HG03045 (cell line): ENCODE data around the gene GAS1.

Experiments used
- ATAC-seq: cut with Tn5 transposase; IDR thresholded peaks from one replicate; pipeline ENCODE4 v1.9.1; 2021; ENCODE audit warnings: mild to moderate bottlenecking, moderate library complexity; ENCODE audit not compliant: unreplicated experiment

GAS1 gene

DNA sequence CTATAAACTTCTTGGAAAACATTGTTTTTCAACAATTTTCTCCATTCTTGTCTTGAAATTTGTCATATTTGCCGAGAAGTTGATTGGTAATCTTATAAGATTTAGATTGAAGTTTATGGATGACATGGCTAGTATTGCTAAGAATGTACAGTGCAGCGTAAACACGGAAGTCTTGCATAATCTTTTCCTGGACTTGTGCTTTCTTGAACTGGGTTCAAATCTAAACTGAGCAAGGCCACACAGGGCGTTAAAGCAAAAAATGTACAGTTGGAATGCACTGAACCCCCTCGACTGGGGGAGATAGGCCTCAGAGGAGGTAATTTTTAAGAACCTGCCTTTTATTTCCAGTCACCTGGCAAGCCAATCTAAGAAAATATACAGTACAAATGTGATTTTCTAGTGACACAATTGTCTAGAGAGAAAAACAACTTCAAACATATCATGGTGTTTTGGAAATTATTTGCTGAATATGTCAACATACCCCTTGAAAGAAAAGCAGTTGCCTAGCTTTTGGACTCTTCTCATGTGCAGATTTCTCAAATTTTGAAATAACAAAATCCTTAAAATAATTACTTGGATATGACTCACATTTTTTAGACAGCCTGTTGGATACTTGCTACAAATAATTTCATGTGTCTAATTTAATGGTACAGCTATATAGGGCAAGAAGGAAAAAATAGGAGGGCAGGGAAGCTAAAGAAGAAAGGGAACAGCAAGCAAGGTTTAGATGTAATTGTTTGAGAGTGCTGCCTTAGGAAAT lies 18.5 kb upstream of the GAS1 start:
- ATAC-seq = no peak

DNA sequence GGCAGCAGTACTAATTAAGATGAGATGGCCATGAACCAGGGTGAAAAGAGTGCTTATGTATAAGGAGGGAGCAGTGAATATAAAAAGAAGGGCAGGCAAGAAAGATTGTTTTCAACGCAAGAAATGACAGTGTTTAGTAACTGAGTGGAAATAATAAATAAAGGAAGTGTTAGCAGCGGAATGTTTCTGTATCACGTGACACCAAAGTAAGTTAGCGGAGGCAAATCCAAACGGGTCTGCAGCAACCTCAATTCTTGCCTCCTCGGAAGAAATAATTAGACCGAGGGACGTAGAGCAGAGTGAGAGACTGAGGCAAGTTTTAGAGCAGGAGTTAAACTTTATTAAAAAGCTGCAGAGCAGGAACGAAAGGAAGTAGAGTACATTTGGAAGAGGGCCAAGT lies 15.4 kb upstream of the GAS1 start:
- no peak for ATAC-seq

DNA sequence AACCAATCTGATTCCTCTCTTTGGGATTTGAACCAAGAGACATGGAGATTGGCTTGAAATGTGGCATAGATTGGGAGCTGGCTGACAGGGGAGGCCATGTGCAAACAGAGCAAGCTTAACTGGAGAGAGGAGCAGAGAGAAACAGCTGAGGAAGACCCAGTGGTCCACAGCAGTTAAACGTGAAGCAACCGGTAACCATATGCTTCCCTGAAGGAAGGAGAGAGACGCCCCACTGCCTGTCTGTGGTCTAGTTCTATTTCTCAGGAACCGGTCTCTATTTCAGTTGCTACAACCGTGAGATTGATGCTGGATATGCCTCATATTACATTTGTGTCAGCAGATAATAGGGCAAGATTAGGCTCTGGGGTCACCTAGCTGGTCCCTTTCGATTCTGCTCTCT lies 13.6 kb upstream of the GAS1 start:
- ATAC-seq = no peak

DNA sequence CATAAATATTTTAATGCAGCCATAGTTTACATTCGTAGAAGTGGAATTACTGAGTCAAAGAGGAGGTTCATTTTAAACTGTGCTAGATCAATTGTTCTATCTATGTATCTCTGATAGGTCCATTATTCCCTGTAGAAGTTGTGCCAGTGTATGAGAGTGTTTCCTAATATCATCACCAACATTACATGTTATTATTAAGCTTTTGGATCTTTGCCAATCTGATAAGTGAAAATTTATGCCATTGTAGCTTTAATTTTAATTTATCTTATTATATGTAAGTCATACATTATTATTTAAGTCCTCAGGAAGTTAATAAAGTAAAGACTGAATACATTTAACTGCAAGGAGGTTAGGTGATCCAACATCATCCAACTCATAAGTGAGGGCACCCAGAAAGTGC lies 10.9 kb upstream of the GAS1 start:
- no peak for ATAC-seq

DNA sequence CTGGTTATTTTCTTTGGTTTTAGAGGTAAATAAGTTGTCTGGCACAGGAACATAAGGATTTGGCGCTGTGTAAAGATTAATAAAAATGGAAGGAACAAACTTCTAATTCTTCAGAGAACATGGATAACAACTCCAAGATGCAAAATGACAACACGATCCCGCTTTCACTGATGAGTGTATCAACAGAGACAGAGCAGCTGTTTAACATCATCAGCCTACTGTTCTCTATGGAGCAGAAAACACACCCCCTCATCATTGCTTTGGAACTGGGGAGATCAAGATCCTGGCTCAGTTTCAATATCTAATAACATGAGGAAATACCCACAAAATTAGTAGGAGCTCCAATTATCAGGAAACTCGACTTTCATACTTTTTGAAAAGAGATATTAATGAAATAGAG lies 8.3 kb upstream of the GAS1 start:
- no peak for ATAC-seq

DNA sequence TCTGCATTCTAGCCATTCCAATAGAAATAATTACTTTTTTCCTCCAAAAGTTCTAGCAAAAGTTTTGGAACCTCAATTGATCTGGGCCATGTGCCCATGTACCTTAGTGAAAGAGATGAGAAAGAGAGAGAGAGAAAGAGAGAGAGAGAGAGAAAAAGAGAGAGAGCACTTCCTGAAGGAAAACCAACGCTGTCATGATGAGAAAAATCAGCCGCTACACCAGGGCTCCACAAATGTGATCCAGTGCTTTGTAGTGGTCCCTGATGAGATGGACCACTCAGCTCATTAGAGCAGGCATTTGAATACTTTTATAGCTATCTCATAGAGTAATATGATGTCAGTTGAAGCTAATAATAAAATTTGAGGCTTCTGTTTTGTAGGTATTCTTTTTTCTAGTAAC lies 7.7 kb upstream of the GAS1 start:
- ATAC-seq = no peak

DNA sequence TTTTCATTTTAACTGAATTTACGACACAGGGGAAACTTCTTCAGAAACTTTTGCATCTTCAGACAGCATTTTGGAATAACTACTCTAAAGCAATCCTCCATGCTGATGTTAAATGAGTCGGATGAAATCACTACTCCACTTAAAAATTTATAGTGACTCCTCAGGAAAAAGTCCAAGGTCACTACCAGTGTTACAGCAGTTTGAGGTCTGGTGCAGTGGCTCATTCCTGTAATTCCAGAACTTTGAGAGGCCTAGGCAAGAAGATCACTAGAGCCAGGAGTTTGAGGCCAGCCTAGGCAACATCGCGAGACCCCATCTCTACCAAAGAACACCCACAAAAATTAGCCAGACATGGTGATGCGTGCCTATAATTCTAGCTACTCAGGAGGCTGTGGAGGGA lies 5.9 kb upstream of the GAS1 start:
- no peak for ATAC-seq

DNA sequence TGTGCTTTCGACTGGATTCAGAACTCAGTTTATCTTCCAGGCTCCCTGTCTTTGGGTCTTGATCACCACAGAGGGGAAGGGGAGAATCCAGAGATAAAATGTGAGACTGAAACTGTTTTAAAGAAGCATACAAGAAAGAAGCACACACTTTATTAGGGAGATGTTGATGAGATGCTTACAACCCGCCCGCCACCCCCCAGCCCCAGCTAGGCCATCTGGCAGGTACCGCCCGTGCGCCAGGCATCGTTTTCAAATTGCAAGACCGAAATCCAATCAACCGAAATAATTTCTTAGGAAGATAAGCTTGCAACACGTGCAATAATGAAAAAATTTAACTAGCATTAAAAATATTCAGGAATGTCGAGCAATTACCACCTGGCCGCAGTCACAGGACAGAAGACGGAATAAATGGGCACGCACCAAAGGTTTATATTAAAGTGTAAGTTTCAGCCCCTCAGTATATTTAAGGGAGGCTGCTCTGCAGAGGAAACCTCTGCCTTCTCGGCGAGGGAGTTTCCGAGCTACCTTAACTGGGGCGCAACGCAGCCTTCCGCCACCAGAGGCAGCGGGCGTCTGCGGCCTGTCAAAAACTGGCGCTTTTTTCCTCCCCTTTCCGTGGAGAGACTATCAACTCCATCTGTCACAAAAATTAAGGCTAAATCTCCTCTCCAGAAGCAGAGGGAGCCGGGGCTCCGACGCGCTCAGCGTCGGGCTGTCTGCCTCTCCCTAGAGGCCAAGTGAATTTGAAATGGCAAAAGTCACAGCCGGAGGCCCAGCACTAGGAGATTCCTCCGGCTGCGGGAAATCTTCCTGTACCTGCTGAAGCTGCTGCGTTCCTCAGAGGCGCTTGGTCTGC lies 996 bp upstream of the GAS1 start:
- ATAC-seq = peak; percentile 76

DNA sequence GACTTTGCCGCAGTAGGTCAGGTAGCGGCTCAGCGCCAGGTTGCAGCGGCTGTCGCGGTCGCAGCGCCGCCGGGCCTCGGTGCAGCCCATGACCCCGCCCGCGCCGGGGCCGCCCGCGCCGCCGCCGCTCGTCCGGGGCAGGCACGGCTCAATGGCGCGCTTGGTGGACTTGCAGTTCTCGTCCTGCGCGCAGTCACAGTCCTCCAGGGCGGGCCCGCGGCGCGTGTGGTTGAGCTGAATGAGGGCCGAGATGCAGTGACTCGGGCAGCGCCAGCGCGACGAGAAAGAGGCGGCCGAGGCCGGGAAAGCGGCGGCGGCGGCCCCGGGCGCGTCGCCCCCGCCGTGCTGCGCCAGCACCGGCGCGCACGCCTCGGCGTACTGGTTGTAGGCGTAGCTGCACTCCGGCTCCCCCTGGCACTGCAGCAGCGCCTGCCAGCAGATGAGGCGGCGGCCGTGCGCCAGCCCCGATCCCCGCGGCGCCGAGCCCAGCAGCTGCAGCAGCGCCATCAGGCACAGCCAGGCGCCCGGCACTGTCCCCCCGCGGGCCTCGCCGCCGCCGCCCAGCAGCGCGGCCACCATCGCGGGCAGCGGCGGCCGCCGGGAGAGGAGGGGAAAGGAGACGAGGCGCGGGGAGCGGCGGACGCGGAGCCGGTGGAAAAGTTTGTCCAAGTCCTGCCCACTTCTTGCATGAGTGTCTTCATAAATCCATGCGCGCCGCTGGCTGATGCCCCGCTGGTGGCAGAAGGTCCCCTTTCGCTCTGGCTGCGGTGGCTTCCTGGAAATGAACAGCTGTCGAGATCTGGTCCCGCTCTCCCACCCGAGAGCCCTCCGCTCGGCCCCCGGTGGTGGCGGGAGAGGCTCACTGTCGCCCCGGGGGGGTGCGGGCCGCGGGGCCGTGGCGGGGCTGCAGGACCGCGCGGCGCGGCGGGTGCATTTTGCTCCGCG lies 833 bp downstream of the GAS1 start:
- peak; percentile 36 for ATAC-seq

DNA sequence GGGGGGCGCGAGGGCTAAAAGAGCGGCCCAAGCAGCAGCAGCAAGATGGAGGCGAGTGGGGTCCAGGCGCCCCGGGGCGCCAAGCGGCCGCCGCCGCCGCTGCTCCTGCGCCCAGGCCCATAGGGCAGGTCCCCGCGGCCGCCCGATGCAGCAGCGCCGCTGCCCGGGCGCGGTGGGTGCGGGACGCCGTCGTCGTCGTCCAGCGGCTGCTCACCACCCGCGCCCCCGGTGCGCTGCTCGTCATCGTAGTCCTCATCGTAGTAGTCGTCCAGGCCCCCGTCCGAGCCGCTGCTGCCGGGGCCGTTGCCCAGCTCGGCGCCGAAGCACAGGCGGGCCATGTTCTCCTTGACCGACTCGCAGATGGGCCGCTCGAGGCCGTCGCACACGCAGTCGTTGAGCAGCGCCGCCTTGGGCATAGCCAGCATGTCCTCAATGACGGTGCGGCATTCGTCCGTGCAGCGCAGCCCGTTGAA lies 1.5 kb downstream of the GAS1 start:
- ATAC-seq = no peak

DNA sequence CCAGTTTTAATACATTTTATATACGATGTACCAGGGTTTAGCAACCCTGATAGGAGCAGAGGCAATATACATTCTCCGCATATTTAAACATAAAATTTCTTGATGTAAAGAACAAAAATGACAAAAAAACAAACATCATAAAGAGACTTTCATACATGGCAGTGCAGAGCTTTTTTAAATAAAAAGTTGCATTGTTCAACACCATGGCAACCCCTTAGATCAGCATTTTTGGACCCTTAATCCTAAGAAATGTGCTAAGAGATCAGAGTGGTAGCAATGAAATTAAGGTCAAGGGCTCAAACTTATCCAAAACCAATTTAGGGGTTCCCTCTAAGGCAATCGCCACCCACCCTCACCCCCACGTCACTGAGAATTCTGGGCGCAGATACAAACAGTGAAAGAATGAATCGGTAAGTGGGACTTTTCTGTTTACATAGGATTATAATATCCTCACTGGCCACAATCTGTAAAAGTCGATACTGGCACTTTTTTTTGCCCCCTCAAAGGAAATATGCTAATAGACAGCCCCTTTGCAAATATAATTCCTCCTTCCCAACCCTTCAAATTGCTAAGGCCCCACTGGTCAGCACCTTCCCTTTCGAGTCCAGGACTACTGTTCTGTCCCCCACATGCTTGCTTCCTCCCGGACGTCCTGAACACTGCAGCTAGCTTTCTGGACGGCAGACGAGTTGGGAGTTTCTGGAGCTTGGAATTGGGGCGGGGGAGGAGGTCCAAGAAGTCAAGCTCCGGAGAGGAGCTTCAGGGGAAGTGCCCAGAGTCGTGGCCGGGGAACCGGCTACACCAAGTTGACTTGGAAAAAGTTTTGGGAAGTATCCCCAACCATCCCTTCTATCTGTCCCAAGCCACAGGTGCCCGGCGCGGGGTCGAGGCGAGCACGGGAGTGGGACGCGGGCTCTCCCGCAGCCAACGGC lies 2.2 kb downstream of the GAS1 start:
- no peak for ATAC-seq

DNA sequence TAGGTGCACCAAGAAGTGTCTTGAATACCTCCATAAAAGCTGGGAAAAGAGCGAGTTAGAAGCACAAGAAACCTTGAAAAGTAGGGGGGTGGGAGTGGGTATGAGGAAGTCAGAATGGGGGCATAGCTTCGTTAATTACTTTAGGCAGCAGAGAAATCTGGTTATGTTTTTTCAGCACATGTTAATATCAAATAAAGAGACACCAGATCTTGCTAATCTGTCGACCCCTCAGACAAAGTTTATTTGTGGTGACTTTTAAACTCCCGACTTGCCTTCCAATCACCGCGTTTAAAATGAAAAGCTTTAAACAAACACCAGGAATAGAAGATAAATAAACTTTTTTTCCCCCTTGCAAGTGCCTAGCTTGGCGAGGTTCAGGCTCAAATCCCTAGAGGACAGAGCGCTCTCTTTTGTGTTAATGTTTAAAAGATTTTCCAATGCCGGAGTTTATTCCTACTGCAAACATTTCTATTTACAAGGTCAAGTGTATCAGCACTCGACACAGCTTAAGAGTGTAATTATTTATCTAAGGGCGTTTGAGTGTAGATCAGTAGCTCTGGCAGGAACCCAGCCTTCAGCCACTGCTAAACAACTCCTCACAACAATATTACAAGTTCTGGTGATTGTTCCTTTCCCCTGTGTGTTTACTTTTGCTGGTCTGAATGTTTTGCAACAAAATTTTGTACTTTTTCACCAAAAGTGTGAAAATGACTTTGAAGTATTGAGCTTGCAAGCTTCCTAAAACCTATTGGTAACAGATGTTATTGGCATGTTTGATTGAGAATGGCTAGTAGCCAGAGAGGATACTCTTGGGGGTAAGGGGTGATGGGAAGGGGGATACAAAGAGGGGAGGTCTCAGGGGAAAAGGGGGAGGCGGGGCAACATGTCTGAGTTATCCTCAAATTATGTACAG lies 3.8 kb downstream of the GAS1 start:
- no peak for ATAC-seq

DNA sequence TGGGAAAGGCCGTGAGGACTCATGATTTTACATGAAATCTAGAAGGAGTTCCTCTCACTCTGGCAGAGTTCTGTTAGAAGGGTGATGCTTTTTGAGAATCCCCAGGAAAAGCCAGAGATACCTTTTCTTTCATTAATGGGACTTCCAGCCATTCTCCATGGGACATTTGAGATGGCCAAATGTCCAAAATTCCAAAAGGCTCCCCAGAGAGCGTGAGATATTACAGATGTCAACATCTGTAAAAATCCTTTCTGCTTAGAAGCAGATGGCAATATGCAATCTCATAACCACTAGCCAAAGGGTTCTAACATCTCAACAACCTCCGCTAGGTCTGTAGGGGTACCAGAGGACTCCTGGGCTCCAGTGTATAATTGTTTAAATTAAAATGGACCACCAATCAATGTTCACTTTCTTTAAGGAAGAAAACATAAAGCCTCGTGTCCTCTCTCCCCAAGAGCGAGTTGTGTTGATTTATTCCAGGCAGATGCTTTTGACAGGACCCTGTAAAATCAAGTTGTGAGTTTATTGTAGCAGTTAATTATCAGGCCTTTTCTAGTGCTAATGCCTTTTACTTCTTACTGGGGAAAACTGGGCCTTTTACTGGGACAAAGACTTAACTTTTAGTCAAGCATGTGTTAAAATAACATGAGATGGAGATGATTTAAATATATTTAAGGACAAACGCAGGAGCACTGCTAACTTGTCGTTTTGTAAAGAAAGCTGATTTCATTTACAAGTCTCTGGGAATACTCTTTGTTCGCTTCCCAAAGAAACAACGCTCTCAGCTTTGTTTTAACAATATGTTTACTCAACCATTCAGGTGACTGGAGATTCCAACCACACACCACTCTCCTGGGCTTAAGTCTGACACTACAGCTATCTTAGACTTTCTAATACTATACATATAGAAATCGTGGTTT lies 4.8 kb downstream of the GAS1 start:
- no peak for ATAC-seq

DNA sequence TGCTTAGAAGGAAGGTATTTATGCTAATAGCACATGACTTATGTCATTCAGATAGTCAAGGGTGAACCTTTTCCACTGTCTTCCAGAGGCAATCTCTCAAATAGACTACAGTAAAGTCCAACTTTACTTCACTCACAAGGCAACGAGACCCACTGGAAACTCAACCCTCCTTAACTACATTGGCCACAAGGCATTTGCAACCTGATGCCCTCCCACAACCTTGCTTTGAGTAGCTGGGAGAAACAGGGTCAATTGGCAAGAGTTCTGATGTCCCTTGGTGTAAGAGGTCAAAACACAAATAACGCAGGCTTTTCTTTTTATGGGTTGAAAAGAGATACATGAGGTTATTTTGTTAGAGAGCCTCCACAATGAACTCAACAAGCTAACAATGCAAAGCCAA lies 6.1 kb downstream of the GAS1 start:
- no peak for ATAC-seq

DNA sequence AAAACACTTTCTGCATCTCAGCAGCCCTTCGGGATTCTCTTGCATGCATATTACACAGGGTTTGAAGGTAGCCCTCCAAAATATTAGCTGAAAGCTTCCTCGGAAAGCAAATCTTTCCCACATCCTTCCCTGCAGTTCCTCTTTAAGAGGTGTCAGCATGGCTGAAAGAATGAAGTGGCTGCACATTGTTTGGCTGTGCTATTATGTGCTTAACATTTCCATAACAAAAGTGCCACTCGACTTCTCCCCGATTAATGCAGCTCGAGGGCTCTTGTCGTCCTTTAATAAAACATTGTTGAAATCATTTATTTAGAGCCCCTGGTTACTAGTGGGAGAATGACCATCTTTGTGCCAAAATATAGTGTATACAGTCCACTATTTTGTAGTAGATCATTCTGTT lies 6.5 kb downstream of the GAS1 start:
- no peak for ATAC-seq

DNA sequence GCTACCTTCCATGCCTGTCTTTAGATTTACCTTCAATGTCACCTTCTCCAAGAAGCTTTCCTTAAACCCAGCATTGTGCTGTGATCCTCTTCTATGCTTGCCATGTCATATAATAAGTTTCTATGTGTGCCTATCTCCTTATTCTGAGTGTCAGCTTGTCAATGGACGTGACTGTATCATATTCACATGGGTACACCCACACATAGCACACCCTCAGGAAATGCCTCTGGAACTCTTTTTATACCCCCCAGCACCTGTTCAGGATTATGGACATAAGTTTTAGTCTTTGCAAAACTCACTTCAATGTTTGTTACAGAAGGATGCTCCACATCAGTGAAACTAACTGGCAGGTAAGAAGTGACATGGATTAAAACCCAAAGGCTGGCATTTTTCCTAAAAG lies 7.4 kb downstream of the GAS1 start:
- no peak for ATAC-seq

DNA sequence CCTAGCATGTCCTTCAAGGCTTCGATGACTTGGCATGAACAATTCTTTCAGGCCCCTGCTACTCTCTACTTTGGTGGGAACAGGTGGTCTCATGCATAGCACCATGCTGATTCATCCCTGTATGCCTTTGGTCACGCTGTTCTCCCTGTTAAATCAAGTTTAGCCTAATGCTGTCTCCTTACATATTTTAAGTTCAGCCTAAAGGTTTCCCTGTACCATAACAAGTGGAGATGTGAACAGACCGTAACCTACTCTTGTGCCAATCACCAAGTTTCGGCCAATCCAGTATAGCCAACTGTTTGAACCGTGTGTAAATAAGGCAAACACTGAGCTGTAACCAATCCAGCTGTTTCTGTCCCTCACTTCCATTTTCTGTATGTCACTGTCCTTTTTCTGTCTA lies 8.0 kb downstream of the GAS1 start:
- ATAC-seq = no peak

DNA sequence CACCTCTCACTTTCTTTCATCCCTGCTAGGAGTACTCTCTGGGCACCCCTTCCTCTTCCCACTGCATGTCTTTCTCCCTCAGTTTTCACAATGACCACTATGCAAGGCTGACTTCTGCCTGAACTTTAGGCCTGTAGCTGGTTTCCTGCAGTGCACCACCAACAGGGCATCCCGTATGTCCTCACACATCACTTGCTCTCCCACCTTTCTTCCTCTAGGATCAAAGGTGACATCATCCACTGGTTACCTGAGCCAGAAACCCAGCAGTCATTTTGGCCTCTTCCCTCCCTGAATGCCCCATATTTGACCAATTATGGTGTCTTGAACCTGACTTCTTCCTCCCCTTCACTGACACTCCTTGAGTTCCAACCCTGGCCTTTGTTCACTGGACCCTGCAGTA lies 8.5 kb downstream of the GAS1 start:
- ATAC-seq = no peak
